Activated CD4-positive, alpha-beta T cell treated with anti-CD3 and anti-CD28 coated beads, Interleukin-2, amount 50 U/mL, for 48 hours (primary cell): ENCODE results near the gene DTWD2.
"Not testable (repeated sequence)": the region's sequence is repeated elsewhere in the genome, so short reads cannot be mapped to it uniquely, and the experiment has no call there.

Source experiments
- DNase-seq, 2 experiments: peaks; one replicate each; pipeline ENCODE4 v3.0.0-alpha.2; 2020

Gene DTWD2

DNA sequence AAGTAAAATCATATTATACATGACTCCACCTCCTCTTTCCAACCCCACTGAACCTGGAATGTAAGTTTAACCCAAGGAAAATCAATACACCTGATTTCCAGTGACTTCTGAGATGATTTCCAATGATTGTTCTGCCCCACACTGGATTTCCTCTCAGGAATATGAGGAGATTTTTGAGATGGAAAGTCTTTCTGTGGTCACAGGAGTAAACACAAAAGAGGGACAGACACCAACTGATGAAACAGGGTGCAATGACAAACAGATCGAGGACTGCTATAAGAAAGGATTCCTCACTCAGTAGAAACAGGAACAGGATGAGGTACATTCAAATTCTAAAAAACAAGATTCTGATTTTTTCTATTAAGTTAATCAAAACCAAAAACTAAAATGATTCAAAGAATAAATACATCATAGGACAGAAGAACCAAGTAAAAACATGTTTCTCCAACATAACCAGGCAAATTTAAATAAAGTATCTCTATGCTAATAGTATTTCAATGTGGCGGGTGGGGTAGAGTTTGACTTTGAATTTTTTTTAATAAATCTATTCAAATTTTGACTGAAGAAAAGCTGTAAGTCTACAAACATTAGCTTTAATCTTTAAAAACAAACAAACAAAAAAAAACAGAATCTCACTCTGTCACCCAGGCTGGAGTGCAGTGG is 42.1 kb downstream of the DTWD2 start:
- DNase-seq: no peak

DNA sequence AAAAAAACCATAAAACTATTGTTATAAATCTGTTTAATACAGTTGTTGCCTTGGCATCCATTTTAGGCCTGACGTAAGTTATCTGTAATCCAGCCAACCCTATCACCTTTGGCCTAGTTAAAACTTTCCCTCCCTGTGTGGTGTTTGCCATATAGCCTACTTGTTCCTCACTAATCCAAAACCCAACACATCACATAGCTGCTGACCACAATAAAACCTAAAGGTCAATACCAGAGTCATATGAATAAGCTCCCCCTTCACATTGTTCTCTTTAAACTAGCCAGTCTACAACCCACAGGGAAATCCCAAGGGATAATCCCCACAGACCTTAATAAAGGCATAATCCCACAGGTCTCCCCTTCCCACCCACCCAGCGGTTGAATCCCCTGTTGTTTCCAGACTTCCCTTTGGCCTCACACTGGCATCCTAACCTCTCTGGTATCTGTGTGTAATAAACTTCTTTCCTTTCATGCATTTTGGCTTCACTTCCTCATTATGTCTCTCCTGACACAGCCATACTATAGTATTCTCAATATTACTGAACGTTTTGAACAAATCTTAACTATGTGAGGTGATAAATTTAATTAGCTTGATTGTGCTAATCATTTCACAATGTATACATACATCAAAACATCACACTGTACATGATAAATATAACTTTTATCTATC is 50.8 kb downstream of the DTWD2 start:
- no peak for DNase-seq

GRCh38 chr5:118933703-118934102 is 54.6 kb downstream of the DTWD2 start:
- DNase-seq: no peak

- no peak for DNase-seq
These were observed 56.8 kb downstream of the DTWD2 start for GRCh38 chr5:118931564-118931963.

DNA sequence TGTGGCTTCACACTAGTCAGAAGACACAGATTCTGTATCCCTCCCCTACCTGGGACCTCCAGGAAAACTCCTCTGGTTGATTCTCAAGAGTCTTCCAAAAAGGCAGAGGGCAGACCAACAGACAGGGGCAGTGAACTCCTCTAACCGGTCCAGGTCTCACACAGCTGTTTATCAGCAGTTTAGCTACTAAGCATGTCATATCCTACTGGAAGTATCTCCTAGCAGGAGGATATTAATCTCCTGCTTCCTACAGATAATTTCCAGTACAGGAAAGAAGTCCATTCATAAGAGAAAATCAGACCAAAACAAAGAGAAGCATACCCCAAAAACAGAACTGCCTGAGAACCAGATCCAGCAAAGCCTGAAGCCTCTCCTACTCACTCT is 64.3 kb downstream of the DTWD2 start:
- no peak for DNase-seq

DNA sequence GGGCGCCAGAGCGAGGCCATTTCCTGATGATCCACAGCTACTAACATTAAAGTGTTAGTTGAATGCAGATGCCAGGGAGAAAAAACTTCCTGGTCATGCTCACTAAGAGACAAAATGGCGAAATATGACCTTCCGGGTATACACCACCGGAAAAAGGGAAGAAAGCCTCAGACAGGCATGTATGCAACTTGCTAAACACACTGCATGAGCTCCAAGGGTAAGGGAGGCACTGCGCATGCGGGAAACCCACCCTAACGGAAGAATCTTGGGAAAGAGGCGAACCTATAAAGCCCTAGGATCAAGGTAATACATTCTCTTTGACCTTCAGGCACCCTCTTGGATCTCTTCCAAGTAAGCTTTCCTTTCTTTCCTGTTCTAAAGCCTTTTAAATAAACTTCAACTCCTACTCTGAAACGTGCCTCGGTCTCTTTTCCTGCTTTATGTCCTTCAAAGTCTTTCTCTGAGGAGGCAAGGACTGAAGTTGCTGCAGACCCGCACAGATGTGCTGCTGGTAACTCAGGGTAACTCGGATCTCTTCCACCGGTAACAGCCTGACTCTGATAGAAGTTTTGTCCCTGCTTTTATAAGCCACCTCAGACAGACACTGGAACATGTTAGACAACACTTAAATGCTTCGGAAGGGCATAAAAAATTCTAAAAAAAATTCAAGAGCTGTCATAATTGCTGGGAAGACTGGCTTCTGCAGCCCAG is 64.9 kb downstream of the DTWD2 start:
- DNase-seq: no peak

GRCh38 chr5:118921866-118922265 is 66.5 kb downstream of the DTWD2 start:
- no peak for DNase-seq

DNA sequence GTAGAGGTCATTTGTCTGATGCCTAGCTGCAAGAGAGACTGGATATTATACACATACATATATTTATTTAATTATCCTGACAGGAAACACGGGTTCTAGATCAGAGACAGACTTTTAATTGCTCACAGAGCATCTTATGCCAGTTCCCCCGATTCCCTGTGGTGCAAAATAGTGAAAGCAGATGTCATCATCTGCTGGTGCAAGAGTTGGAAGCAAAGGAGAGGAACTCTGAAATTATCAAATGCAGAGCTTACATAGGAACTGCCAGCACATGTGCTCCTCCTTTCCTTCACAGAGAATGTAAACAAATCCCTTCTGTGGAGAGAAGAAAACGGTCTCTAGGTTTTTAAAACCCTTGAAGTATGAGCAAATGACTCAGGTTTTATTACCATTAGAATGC is 69.3 kb downstream of the DTWD2 start:
- DNase-seq: no peak

DNA sequence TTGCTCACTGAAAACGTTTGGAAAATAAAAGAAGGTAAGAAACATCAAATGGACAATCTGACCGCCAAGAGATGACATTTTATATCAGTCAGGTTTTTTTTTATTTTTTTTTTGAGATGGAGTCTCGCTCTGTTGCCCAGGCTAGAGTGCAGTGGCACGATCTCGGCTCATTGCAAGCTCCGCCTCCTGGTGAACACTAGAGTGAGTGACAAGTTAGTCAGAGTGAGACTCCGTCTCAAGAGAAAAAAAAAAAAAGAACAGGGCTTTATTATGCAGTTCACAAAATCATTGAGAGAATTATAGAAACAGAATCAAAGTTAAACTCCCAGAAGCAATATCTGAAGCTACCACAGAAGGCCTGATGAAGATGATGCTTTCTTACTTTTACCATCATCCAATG is 70.1 kb downstream of the DTWD2 start:
- DNase-seq: no peak

- DNase-seq: not testable (repeated sequence)
These were observed 80.8 kb downstream of the DTWD2 start for GRCh38 chr5:118907536-118907935.

- DNase-seq: no peak
These were observed 81.4 kb downstream of the DTWD2 start for GRCh38 chr5:118906947-118907346.

DNA sequence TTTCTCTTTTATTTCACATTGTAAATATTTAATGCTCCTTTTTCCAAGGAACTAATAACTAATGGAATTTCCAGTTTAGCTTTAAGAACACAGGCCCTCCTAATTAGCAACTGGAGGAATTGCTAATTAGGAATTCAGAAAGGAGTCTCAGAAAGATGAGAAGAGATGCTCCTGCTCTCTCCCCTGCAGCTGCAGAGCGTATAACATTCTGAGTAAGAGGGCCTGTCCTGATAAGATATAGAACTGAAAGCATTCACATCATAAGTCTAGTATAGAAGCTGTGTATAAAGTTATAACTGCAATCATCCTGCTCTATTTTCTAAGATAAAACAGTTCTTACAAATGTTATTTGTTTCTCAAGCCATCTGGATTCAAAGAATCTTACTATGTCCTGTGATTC is 83.2 kb downstream of the DTWD2 start:
- DNase-seq: no peak

DNA sequence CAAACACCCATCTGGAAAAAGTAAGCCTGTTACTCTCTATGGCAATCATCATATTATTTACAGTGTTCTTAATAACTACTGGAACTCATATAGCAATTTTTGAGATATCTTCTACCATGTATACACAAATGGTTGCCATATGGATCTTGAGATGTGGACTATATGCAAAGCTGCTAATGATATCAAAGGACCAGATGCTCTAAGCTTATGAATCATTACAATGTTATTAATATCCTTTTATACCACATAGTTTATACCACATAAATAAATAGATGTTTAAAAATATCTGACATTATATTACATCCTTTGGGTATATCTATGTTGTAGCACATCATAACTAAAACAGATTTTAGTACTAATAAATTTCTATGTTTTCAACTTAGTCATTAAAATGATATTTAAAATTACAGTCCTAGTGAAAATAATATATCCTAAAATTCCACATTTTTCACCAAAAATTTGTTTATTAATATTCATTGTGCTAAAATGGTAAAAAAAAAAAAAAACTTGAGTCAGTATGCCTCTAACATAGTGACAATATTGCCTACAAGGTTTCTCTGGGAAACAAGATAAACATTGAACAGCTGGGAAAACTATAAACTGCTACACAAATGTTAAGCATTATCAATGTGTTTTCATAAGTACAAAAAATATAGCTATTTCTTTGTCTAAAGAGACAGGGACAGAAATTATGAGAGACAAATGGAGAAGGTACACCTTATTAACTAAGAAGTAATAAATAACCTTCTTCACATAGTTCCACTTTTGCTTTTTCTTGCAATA is 85.5 kb downstream of the DTWD2 start:
- no peak for DNase-seq

- no peak for DNase-seq
These were observed 93.6 kb downstream of the DTWD2 start for GRCh38 chr5:118894709-118895108.

DNA sequence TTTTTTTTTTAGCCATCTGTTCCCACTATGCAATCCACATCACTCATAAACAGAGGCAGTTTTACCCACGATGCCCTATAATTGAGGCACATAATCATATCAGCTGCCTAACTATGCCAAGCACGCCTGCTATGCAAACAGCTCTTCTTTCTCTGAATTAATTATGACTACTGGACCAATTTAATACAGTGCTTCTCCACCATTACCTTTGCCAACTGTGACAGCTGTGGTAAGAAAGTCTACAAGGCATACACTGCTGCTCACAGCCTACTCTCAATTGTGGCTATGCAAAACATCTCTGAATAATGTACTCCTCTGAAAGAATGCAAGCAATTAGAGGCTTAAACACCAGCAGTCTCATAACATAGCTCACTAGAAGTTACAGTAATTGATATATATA is 97.1 kb downstream of the DTWD2 start:
- no peak for DNase-seq

DNA sequence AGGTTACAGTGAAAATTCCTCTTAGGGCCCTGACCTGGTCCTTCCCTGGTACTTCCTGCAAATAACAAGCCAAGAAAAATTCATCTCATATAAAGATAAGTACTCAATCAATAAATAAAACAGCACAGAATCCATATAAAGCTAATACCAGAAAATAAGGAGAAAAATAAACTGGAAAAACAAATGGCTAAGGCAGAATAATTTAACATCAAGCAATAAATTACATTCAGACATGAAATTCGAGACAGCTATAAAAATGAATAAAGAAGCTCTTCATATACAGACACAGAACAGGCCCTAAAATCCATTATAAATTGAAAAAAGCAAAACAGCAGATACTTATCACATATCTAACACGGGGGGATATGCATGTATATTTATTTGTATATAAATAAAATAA is 99.2 kb downstream of the DTWD2 start:
- DNase-seq: no peak

DNA sequence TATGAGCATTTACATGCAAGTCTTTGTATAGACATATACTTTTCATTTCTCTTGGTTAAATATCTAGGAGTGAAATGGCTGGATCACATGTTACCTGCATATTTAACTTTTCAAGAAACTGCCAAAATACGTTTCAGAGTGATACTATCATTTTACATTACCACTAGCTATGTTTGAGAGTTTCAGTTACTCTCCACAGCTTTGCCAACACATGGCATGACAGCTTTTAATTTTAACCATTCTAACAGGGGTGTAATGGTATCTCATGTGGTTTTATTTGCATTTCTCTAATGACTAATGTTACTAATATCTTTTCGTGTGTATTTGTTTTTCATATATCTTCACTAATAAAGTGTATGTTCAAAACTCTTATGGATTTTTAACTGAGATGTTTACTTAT is 99.8 kb downstream of the DTWD2 start:
- no peak for DNase-seq

DNA sequence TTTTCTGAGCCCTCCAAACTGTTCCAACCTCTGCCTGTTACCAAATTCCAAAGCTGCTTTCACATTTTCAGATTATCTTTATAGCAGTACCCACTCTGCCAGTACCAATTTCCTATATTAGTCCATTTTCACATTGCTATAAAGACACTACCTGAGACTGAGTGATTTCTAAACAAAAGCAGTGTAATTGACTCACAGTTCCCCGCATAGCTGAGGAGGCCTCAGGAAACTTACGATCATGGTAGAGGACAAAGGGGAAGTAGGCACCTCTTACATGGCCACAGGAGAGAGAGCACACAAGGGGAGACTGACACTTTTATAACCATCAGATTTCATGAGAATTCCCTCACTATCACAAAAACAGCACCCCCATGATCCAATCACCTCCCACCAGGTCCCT is 105.0 kb downstream of the DTWD2 start:
- no peak for DNase-seq

GRCh38 chr5:118882666-118883065 is 105.7 kb downstream of the DTWD2 start:
- DNase-seq: no peak

DNA sequence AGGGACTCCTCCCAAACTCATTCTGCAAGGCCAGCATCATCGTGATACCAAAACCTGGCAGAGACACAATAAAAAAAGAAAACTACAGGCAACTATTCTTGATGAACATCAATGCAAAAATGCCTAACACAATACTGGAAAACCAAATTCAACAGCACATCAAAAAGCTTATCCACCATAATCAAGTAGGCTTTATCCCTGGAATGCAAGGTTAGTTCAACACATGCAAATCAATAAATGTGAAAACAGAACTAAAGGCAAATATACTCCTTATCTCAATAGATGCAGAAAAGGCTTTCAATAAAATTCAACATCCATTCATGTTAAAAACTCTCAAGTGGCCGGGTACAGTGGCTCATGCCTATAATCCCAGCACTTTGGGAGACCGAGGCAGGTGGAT is 111.5 kb downstream of the DTWD2 start:
- not testable (repeated sequence) for DNase-seq

- no peak for DNase-seq
These were observed 113.2 kb downstream of the DTWD2 start for GRCh38 chr5:118875131-118875530.

DNA sequence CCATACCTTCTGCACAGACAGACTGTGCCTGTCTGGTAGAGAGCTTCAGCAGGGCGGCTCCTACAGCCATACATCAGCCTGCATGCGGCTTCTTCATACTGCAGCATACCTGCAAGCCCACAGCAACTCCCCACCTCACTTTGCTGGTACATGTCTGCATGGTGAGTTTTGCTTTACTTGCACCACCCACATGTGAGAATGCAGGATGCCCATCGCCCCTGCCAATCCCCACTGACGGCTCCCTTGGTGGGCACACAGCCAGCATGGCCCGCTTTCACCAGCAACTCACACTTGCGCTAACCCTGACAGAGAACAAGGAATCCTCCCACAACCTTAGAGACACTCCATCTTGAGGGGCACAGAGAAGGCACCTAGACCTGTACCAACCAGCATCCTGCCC is 114.9 kb downstream of the DTWD2 start:
- no peak for DNase-seq

DNA sequence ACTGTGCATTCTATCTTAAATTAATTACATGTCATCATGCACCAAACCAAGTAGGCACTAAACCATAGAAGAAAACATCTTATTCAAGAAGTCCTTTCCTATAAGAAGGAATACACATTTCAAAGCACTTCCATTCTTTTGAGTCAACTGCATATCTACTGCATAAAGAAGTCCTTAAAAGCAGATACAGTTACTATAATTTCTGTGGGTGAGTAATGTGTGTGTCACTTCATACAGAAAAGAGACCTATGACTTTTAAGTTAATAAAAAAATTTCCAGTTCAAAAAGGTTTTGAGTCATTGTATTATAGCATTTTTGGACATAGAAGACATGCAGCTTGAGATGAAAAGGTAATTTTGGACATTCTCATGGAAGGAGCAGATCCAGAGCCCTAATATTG is 125.0 kb downstream of the DTWD2 start:
- no peak for DNase-seq

GRCh38 chr5:118862596-118862995 is 125.8 kb downstream of the DTWD2 start:
- DNase-seq: no peak
